Measurements from ENCODE around the gene GLMP. TPM values are rescaled to one million over a fixed set of nuclear protein-coding genes. Genes with fewer than 3 reads are reported as not detected.

Gene GLMP
- polyA plus RNA-seq, 1 donor (not counting 4 experiments of a cell fraction or from before 2014, with no cell fraction given), result 12.5 TPM

GRCh38 chr1:156291226-156292061, 4.0 kb downstream of the GLMP start:
- H2AFZ ChIP-seq (ENCODE audit: control insufficient read depth, low read length), result peak overlapping the region; percentile 47

GRCh38 chr1:156289857-156290256, 5.6 kb downstream of the GLMP start:
- Histone ChIP-seq H2AFZ (ENCODE audit: control insufficient read depth, low read length) (no peak overlapping the region), H3K79me2 (ENCODE audit: control insufficient read depth, insufficient read depth, low read length) (peaks cover 7% of the 10 kb centered on the region), H3K4me3 (ENCODE audit: control insufficient read depth in 2 of 3, extremely low read depth in 1 of 3, insufficient read depth in 2 of 3, low read depth in 1 of 3, low read length in 3 of 3) (no peak overlapping the region), H3K9me1 (ENCODE audit: control insufficient read depth, extremely low read depth, insufficient read depth, low read length) (no peaks in the 10 kb centered on the region), H3K27me3 (ENCODE audit: control insufficient read depth, extremely low read depth, insufficient read depth, low read length) (no peaks in the 10 kb centered on the region), H3K4me1 (ENCODE audit: control insufficient read depth, extremely low read depth, insufficient read depth, low read length) (peaks cover 11% of the 10 kb centered on the region), H3K9me3 (ENCODE audit: control insufficient read depth, low read depth, low read length) (no peaks in the 10 kb centered on the region), H3K4me2 (ENCODE audit: control insufficient read depth, extremely low read depth, insufficient read depth, low read depth, low read length) (no peak overlapping the region), H3K36me3 (ENCODE audit: control insufficient read depth in 2 of 2, extremely low read depth in 1 of 2, insufficient read depth in 2 of 2, low read length in 2 of 2) (peaks cover 4 to 16% of the 10 kb centered on the region in 2 experiments), H4K20me1 (ENCODE audit: control insufficient read depth, extremely low read depth, insufficient read depth, low read length) (no peaks in the 10 kb centered on the region), H3K27ac (ENCODE audit: control insufficient read depth, insufficient read depth, low read length) (no peak overlapping the region), H3K9ac (ENCODE audit: control insufficient read depth, extremely low read depth, insufficient read depth, low read length) (no peak overlapping the region)
- dilution Hi-C loops (cut with MboI; ENCODE audit: extremely low pct_ligation_motif_present, low sequenced_read_pairs), result no loop called here
- DNase-seq (ENCODE audit: low read depth, low spot score) (no peak), FAIRE-seq (no peak)
- TF ChIP-seq EZH2 (IDR thresholded peaks at IDR 0.05; ENCODE audit: low read length) (no peak), CTCF (optimal IDR thresholded peaks at IDR 0.05 in 1 of 3, IDR thresholded peaks at IDR 0.05 in 1 of 3, conservative IDR thresholded peaks at IDR 0.05 in 1 of 3; ENCODE audit: extremely low read depth in 1 of 3, insufficient read depth in 2 of 3, low read length in 3 of 3) (no peak)

More at GRCh38 chr1:156291226-156292061, 4.0 kb downstream of the GLMP start:
- dilution Hi-C loops (cut with MboI; ENCODE audit: extremely low pct_ligation_motif_present, low sequenced_read_pairs), result no loop called here
- H3K27me3 ChIP-seq (ENCODE audit: control insufficient read depth, extremely low read depth, insufficient read depth, low read length), result no peaks in the 10 kb centered on the region
- no peaks in the 10 kb centered on the region for H3K9me1 ChIP-seq (ENCODE audit: control insufficient read depth, extremely low read depth, insufficient read depth, low read length)
- peak overlapping the region; percentile 22 for H3K9ac ChIP-seq (ENCODE audit: control insufficient read depth, extremely low read depth, insufficient read depth, low read length)
- H3K9me3 ChIP-seq (ENCODE audit: control insufficient read depth, low read depth, low read length), result no peaks in the 10 kb centered on the region
- H3K27ac ChIP-seq (ENCODE audit: control insufficient read depth, insufficient read depth, low read length), result no peak overlapping the region
- H3K4me2 ChIP-seq (ENCODE audit: control insufficient read depth, extremely low read depth, insufficient read depth, low read depth, low read length), result peak overlapping the region; percentile 6
- no peak for FAIRE-seq
- H3K4me3 ChIP-seq (ENCODE audit: control insufficient read depth in 2 of 3, extremely low read depth in 1 of 3, insufficient read depth in 2 of 3, low read depth in 1 of 3, low read length in 3 of 3), result peak overlapping the region in 1 of 3 experiments; percentile 4
- H3K79me2 ChIP-seq (ENCODE audit: control insufficient read depth, insufficient read depth, low read length), result peaks cover 2% of the 10 kb centered on the region
- H4K20me1 ChIP-seq (ENCODE audit: control insufficient read depth, extremely low read depth, insufficient read depth, low read length), result no peaks in the 10 kb centered on the region
- no peak for TF ChIP-seq CTCF (optimal IDR thresholded peaks at IDR 0.05 in 1 of 3, IDR thresholded peaks at IDR 0.05 in 1 of 3, conservative IDR thresholded peaks at IDR 0.05 in 1 of 3; ENCODE audit: extremely low read depth in 1 of 3, insufficient read depth in 2 of 3, low read length in 3 of 3)
- TF ChIP-seq EZH2 (IDR thresholded peaks at IDR 0.05; ENCODE audit: low read length), result no peak
- peaks cover 2 to 16% of the 10 kb centered on the region in 2 experiments for H3K36me3 ChIP-seq (ENCODE audit: control insufficient read depth in 2 of 2, extremely low read depth in 1 of 2, insufficient read depth in 2 of 2, low read length in 2 of 2)
- peaks cover 8% of the 10 kb centered on the region for H3K4me1 ChIP-seq (ENCODE audit: control insufficient read depth, extremely low read depth, insufficient read depth, low read length)
- DNase-seq (ENCODE audit: low read depth, low spot score), result no peak
